Activated CD4-positive, alpha-beta memory T cell treated with anti-CD3 and anti-CD28 coated beads for 36 hours (primary cell): ENCODE data around the gene PRELID1. TPM values are rescaled to one million over a fixed set of nuclear protein-coding genes. Genes with fewer than 3 reads are reported as not detected.
"Not testable (repeated sequence)": the region's sequence is repeated elsewhere in the genome, so short reads cannot be mapped to it uniquely, and the experiment has no call there.

Experiments
- CTCF ChIA-PET: fragments of 350-600 bp; sonication (Branson Sonifier 250); formaldehyde crosslinking; loops from one replicate; lab custom pipeline; 2021; ENCODE audit warnings: antibody characterized with exemption, inconsistent platforms; lab: Charles Lee
- POLR2A ChIA-PET: fragments of 350-600 bp; sonication (Branson Sonifier 250); formaldehyde crosslinking; loops from one replicate; lab custom pipeline; 2021; ENCODE audit warnings: antibody characterized with exemption; lab: Charles Lee
- DNase-seq: peaks from one replicate; pipeline ENCODE4 v3.0.0-alpha.2; 2020
- H3K27ac Mint-ChIP-seq: one replicate; pipeline ENCODE4 v1.8.0; 2021; ENCODE audit warnings: mixed read lengths
- H3K27me3 Mint-ChIP-seq: one replicate; pipeline ENCODE4 v1.8.0; 2021; ENCODE audit warnings: mixed read lengths
- H3K36me3 Mint-ChIP-seq: one replicate; pipeline ENCODE4 v1.8.0; 2021; ENCODE audit warnings: mixed read lengths
- H3K4me1 Mint-ChIP-seq: one replicate; pipeline ENCODE4 v1.8.0; 2021; ENCODE audit warnings: low read depth, mixed read lengths
- H3K4me3 Mint-ChIP-seq: one replicate; pipeline ENCODE4 v1.8.0; 2021; ENCODE audit warnings: mild to moderate bottlenecking, mixed read lengths
- H3K9me3 Mint-ChIP-seq: one replicate; pipeline ENCODE4 v1.8.0; 2021; ENCODE audit warnings: mixed read lengths
- intact Hi-C: fragments of 100-400 bp; cut with micrococcal nuclease; formaldehyde crosslinking; loops from one replicate; pipeline ENCODE4 v1.15.1; 2023
- total RNA-seq, 2 experiments: library from RNA; stranded (reverse); gene quantifications; one replicate each; pipeline ENCODE4 v1.2.3, GENCODE V29; 2021

Gene PRELID1
- total RNA-seq, 2 experiments from 2014 or later: 247 to 248 TPM

- Mint-ChIP-seq H3K27me3 (no peaks in the 10 kb centered on the region), H3K36me3 (peaks cover 27% of the 10 kb centered on the region), H3K4me3 (no peak overlapping the region), H3K4me1 (peaks cover 57% of the 10 kb centered on the region), H3K27ac (peak overlapping the region; percentile 79), H3K9me3 (no peaks in the 10 kb centered on the region)
- ChIA-PET CTCF (interaction anchor here (1.1 to 4.6 kb wide), 5 partner anchors 10 to 228 kb away, joined by 3 to 28 read pairs (median 14); partner anchors contain the start of gene MXD3), POLR2A (no interaction called here)
- DNase-seq: peak; percentile 62
- intact Hi-C loops: loop anchor here (5.0 kb wide), 1 partner anchor 168 kb away; the partner anchor contains the start of gene NSD1
Measured at GRCh38 chr5:177300236-177300880, 3.2 kb upstream of the PRELID1 start.

- H3K9me3 Mint-ChIP-seq: no peaks in the 10 kb centered on the region
- peaks cover 29% of the 10 kb centered on the region for H3K36me3 Mint-ChIP-seq
- H3K4me3 Mint-ChIP-seq: no peak overlapping the region
- intact Hi-C loops: loop anchor here (5.0 kb wide), 1 partner anchor 169 kb away; the partner anchor contains the start of gene NSD1
- H3K4me1 Mint-ChIP-seq: peaks cover 57% of the 10 kb centered on the region
- no peaks in the 10 kb centered on the region for H3K27me3 Mint-ChIP-seq
- DNase-seq: no peak
- POLR2A ChIA-PET: no interaction called here
- CTCF ChIA-PET: interaction anchor here (0.6 to 2.0 kb wide), 7 partner anchors 9 to 229 kb away, joined by 3 to 14 read pairs (median 3); no protein-coding TSS in a partner anchor
- peak overlapping the region; percentile 79 for H3K27ac Mint-ChIP-seq
Measured at GRCh38 chr5:177300951-177301350, 2.6 kb upstream of the PRELID1 start.

- ChIA-PET CTCF (interaction anchor here (0.6 to 2.0 kb wide), 8 partner anchors 8 to 229 kb away, joined by 3 to 14 read pairs (median 4); no protein-coding TSS in a partner anchor), POLR2A (no interaction called here)
- Mint-ChIP-seq H3K27me3 (no peaks in the 10 kb centered on the region), H3K4me3 (peak overlapping the region; percentile 96), H3K36me3 (peaks cover 31% of the 10 kb centered on the region), H3K9me3 (no peaks in the 10 kb centered on the region), H3K27ac (peak overlapping the region; percentile 58), H3K4me1 (peaks cover 56% of the 10 kb centered on the region)
- DNase-seq: no peak
- intact Hi-C loops: loop anchor here (2.0 to 5.0 kb wide), 2 partner anchors 169 to 187 kb away; partner anchors contain the start of gene NSD1
Measured at GRCh38 chr5:177301503-177302165, 2.0 kb upstream of the PRELID1 start.

GRCh38 chr5:177302354-177303110, 1.1 kb upstream of the PRELID1 start:
- peaks cover 32% of the 10 kb centered on the region for H3K36me3 Mint-ChIP-seq
- intact Hi-C loops: loop anchor here (1.0 to 5.0 kb wide), 3 partner anchors 10 to 188 kb away; partner anchors contain the start of gene NSD1
- peak overlapping the region; percentile 96 for H3K4me3 Mint-ChIP-seq
- peaks cover 56% of the 10 kb centered on the region for H3K4me1 Mint-ChIP-seq
- H3K27me3 Mint-ChIP-seq: no peaks in the 10 kb centered on the region
- ChIA-PET POLR2A (interaction anchor here (1.7 to 2.0 kb wide), 2 partner anchors 10 to 25 kb away, joined by 3 to 7 read pairs; partner anchors contain the start of gene MXD3), CTCF (interaction anchor here (1.3 to 2.0 kb wide), 8 partner anchors 7 to 199 kb away, joined by 3 to 14 read pairs (median 4); no protein-coding TSS in a partner anchor)
- no peak for DNase-seq
- peak overlapping the region; percentile 67 for H3K27ac Mint-ChIP-seq
- no peaks in the 10 kb centered on the region for H3K9me3 Mint-ChIP-seq

- Mint-ChIP-seq H3K27me3 (no peaks in the 10 kb centered on the region), H3K9me3 (no peaks in the 10 kb centered on the region), H3K4me3 (peak overlapping the region; percentile 96), H3K36me3 (peaks cover 32% of the 10 kb centered on the region), H3K4me1 (peaks cover 58% of the 10 kb centered on the region), H3K27ac (peak overlapping the region; percentile 82)
- CTCF ChIA-PET: interaction anchor here (1.0 to 1.4 kb wide), 6 partner anchors 9 to 196 kb away, joined by 3 to 8 read pairs (median 5); partner anchors contain the start of gene LMAN2
- peak; percentile 39 for DNase-seq
- intact Hi-C loops: loop anchor here (1.0 to 5.0 kb wide), 3 partner anchors 8 to 189 kb away; partner anchors contain the start of gene NSD1
- POLR2A ChIA-PET: interaction anchor here (0.8 to 2.0 kb wide), 5 partner anchors 8 to 169 kb away, joined by 3 to 7 read pairs (median 4); partner anchors contain the start of genes LMAN2 and MXD3
Measured at GRCh38 chr5:177303925-177304391, 359 bp downstream of the PRELID1 start.

- H3K27ac Mint-ChIP-seq: peak overlapping the region; percentile 82
- H3K36me3 Mint-ChIP-seq: peaks cover 32% of the 10 kb centered on the region
- intact Hi-C loops: loop anchor here (5.0 kb wide), 1 partner anchor 172 kb away; the partner anchor contains the start of gene NSD1
- no peaks in the 10 kb centered on the region for H3K27me3 Mint-ChIP-seq
- H3K4me1 Mint-ChIP-seq: peaks cover 59% of the 10 kb centered on the region
- H3K9me3 Mint-ChIP-seq: no peaks in the 10 kb centered on the region
- H3K4me3 Mint-ChIP-seq: peak overlapping the region; percentile 96
- POLR2A ChIA-PET: interaction anchor here (1.9 kb wide), 1 partner anchor 47 kb away, joined by 4 read pairs; the partner anchor contains the start of gene LMAN2
- peak; percentile 46 for DNase-seq
- CTCF ChIA-PET: interaction anchor here (0.6 to 1.3 kb wide), 3 partner anchors 150 to 196 kb away, joined by 3 read pairs; no protein-coding TSS in a partner anchor
Measured at GRCh38 chr5:177304392-177305119, 957 bp downstream of the PRELID1 start.

- Mint-ChIP-seq H3K4me3 (peak overlapping the region; percentile 9), H3K36me3 (peaks cover 32% of the 10 kb centered on the region), H3K4me1 (peaks cover 55% of the 10 kb centered on the region), H3K27ac (peak overlapping the region; percentile 43)
- POLR2A ChIA-PET, H3K9me3 Mint-ChIP-seq, DNase-seq, H3K27me3 Mint-ChIP-seq, intact Hi-C loops: not testable (repeated sequence)
- CTCF ChIA-PET: interaction anchor here (1.0 kb wide), 1 partner anchor 195 kb away, joined by 3 read pairs; no protein-coding TSS in a partner anchor
Measured at GRCh38 chr5:177306103-177306640, 2.6 kb downstream of the PRELID1 start.

GRCh38 chr5:177306674-177307543, 3.3 kb downstream of the PRELID1 start:
- CTCF ChIA-PET: interaction anchor here (4.3 kb wide), 1 partner anchor 97 kb away, joined by 52 read pairs; no protein-coding TSS in a partner anchor
- intact Hi-C loops: no loop called here
- POLR2A ChIA-PET: interaction anchor here (0.6 kb wide), 1 partner anchor 31 kb away, joined by 3 read pairs; no protein-coding TSS in a partner anchor
- H3K36me3 Mint-ChIP-seq: peaks cover 34% of the 10 kb centered on the region
- H3K4me1 Mint-ChIP-seq: peaks cover 47% of the 10 kb centered on the region
- H3K27ac Mint-ChIP-seq: peak overlapping the region; percentile 76
- no peak for DNase-seq
- H3K9me3 Mint-ChIP-seq: no peaks in the 10 kb centered on the region
- peaks cover 1% of the 10 kb centered on the region for H3K27me3 Mint-ChIP-seq
- no peak overlapping the region for H3K4me3 Mint-ChIP-seq

GRCh38 chr5:177307544-177308363, 4.2 kb downstream of the PRELID1 start:
- Mint-ChIP-seq H3K27ac (no peak overlapping the region), H3K9me3 (no peaks in the 10 kb centered on the region), H3K4me1 (peaks cover 44% of the 10 kb centered on the region), H3K27me3 (peaks cover 1% of the 10 kb centered on the region), H3K36me3 (peaks cover 34% of the 10 kb centered on the region), H3K4me3 (no peak overlapping the region)
- intact Hi-C loops: no loop called here
- ChIA-PET CTCF (interaction anchor here (0.9 to 4.3 kb wide), 12 partner anchors 11 to 196 kb away, joined by 4 to 52 read pairs (median 24); partner anchors contain the start of gene LMAN2), POLR2A (interaction anchor here (0.6 kb wide), 1 partner anchor 32 kb away, joined by 3 read pairs; no protein-coding TSS in a partner anchor)
- DNase-seq: no peak
